OCI-LY7 (cell line): ENCODE results near the gene SEMA3G. TPM values are rescaled to one million over a fixed set of nuclear protein-coding genes. Genes with fewer than 3 reads are reported as not detected.

Experiments used
- BruUV-seq: library from RNA; stranded (reverse); fragments of 400-500 nt; replicated peaks from 2 replicates; lab custom pipeline; 2021; lab: Mats Ljungman, UMichigan
- CTCF ChIA-PET: fragments of 300-600 bp; sonication (Branson Sonifier 250); formaldehyde crosslinking; loops from one replicate; lab custom pipeline; 2022; ENCODE audit warnings: antibody characterized with exemption; ENCODE audit not compliant: unreplicated experiment; lab: Charles Lee
- POLR2A ChIA-PET: fragments of 300-600 bp; sonication (Branson Sonifier 250); formaldehyde crosslinking; loops from one replicate; lab custom pipeline; 2022; ENCODE audit warnings: antibody characterized with exemption; lab: Charles Lee
- DNase-seq: peaks from one replicate; pipeline ENCODE4 v3.0.0-alpha.2; 2015; ENCODE audit warnings: low spot score
- H2AFZ ChIP-seq: fragments of 200-600 bp; sonication (generic), shearing (Covaris generic); 2 replicates; pipeline ENCODE4 v1.6.1; 2014; ENCODE audit warnings: mild to moderate bottlenecking, antibody characterized with exemption, low read length, moderate library complexity
- H3K27ac ChIP-seq: fragments of 200-600 bp; sonication (generic); 2 replicates; pipeline ENCODE4 v1.5.1; 2014; ENCODE audit warnings: mixed run types, low read depth, mild to moderate bottlenecking, moderate library complexity, low read length, inconsistent platforms; ENCODE audit not compliant: poor library complexity, severe bottlenecking
- H3K36me3 ChIP-seq: fragments of 200-600 bp; sonication (generic); 2 replicates; pipeline ENCODE4 v1.6.1; 2014; ENCODE audit warnings: mild to moderate bottlenecking, antibody characterized with exemption, low read length, moderate library complexity, mixed read lengths; ENCODE audit not compliant: insufficient read depth
- H3K4me1 ChIP-seq: fragments of 200-600 bp; sonication (generic); 2 replicates; pipeline ENCODE4 v1.5.1; 2014; ENCODE audit warnings: mild to moderate bottlenecking, low read length; ENCODE audit not compliant: insufficient read depth, poor library complexity, severe bottlenecking
- H3K4me2 ChIP-seq: fragments of 200-600 bp; sonication (generic); 2 replicates; pipeline ENCODE4 v1.6.1; 2014; ENCODE audit warnings: mild to moderate bottlenecking, low read length
- H3K4me3 ChIP-seq: fragments of 200-600 bp; sonication (generic); 2 replicates; pipeline ENCODE4 v1.5.1; 2014; ENCODE audit warnings: mild to moderate bottlenecking, low read depth, low read length; ENCODE audit not compliant: poor library complexity, severe bottlenecking
- H3K79me2 ChIP-seq: fragments of 200-600 bp; sonication (generic); 2 replicates; pipeline ENCODE4 v1.6.1; 2016; ENCODE audit warnings: low read depth, mild to moderate bottlenecking, low read length, moderate library complexity, mixed read lengths; ENCODE audit not compliant: insufficient read depth
- H3K9me2 ChIP-seq: fragments of 200-600 bp; sonication (generic); 2 replicates; pipeline ENCODE4 v1.6.1; 2016; ENCODE audit warnings: mild to moderate bottlenecking, low read length, mixed read lengths; ENCODE audit not compliant: insufficient read depth
- H3K9me3 ChIP-seq: fragments of 200-600 bp; sonication (generic); 2 replicates; pipeline ENCODE4 v1.6.1; 2014; ENCODE audit warnings: mild to moderate bottlenecking, mixed run types, low read length, mixed read lengths
- H4K20me1 ChIP-seq: fragments of 200-600 bp; sonication (generic); 2 replicates; pipeline ENCODE4 v1.6.1; 2014; ENCODE audit warnings: mild to moderate bottlenecking, antibody characterized with exemption, low read length, moderate library complexity, mixed read lengths; ENCODE audit not compliant: insufficient read depth
- EZH2phosphoT487 ChIP-seq: fragments of 200-600 bp; sonication (generic); IDR thresholded peaks from 2 replicates; pipeline ENCODE4 v1.6.1; 2018; ENCODE audit warnings: low read depth, borderline replicate concordance, mild to moderate bottlenecking, mixed run types, antibody characterized with exemption, low read length, moderate library complexity, mixed read lengths
- intact Hi-C: fragments of 100-400 bp; cut with micrococcal nuclease; formaldehyde crosslinking; loops from one replicate; pipeline ENCODE4 v1.10.0; 2022; ENCODE audit not compliant: unreplicated experiment
- total RNA-seq, 2 experiments: library from RNA; depleted of rRNA in 1 of 2; stranded (reverse); fragments of >200 nt in 1 of 2; shearing (Covaris generic) in 1 of 2; gene quantifications; 2 replicates each; pipeline ENCODE4 v1.2.3, GENCODE V29; 2014 to 2022
- TF ChIP-seq, protein P1 (sequence below): fragments of 200-600 bp; sonication (generic); conservative IDR thresholded peaks from 2 replicates; pipeline ENCODE4 v1.5.1; 2014; ENCODE audit warnings: mild to moderate bottlenecking, antibody characterized with exemption, low read length, moderate library complexity, mixed read lengths

SEMA3G gene
- total RNA-seq, 2 experiments from 2014 or later = not detected

DNA sequence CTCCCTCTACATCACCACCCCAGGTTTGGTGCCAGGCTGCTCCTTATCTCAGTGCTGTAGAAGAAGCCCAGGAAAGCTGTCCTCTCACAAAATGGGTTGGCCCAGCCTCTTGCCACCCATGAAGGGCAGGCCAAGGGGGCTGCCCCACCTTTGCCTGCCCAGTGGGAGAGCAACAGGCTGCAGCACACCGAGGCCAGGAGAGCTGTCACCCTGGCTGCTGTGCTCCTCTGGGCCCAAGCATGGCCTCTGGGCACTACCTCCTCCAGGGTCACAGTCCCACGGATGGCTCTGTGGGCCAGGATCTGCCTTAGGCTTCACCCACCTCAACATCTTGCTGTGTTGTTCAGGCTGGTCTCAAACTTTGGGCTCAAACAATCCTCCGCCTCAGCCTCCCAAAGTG, 43.8 kb upstream of the SEMA3G start:
- Histone ChIP-seq H4K20me1 (no peaks in the 10 kb centered on the region), H3K9me2 (no peaks in the 10 kb centered on the region), H3K4me3 (no peak overlapping the region), H3K4me1 (no peaks in the 10 kb centered on the region), H3K9me3 (no peaks in the 10 kb centered on the region), H3K27ac (no peak overlapping the region), H3K36me3 (peaks cover 63% of the 10 kb centered on the region; the same call in 1 of the 2 replicates), H3K79me2 (no peaks in the 10 kb centered on the region), H3K4me2 (no peak overlapping the region), H2AFZ (no peak overlapping the region)
- no TSS peak for BruUV-seq
- no peak for DNase-seq
- ChIA-PET CTCF (no interaction called here), POLR2A (no interaction called here)
- no peak for TF ChIP-seq EZH2phosphoT487
- TF ChIP-seq, protein P1, sequence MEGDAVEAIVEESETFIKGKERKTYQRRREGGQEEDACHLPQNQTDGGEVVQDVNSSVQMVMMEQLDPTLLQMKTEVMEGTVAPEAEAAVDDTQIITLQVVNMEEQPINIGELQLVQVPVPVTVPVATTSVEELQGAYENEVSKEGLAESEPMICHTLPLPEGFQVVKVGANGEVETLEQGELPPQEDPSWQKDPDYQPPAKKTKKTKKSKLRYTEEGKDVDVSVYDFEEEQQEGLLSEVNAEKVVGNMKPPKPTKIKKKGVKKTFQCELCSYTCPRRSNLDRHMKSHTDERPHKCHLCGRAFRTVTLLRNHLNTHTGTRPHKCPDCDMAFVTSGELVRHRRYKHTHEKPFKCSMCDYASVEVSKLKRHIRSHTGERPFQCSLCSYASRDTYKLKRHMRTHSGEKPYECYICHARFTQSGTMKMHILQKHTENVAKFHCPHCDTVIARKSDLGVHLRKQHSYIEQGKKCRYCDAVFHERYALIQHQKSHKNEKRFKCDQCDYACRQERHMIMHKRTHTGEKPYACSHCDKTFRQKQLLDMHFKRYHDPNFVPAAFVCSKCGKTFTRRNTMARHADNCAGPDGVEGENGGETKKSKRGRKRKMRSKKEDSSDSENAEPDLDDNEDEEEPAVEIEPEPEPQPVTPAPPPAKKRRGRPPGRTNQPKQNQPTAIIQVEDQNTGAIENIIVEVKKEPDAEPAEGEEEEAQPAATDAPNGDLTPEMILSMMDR = no peak
- intact Hi-C loops = no loop called here

DNA sequence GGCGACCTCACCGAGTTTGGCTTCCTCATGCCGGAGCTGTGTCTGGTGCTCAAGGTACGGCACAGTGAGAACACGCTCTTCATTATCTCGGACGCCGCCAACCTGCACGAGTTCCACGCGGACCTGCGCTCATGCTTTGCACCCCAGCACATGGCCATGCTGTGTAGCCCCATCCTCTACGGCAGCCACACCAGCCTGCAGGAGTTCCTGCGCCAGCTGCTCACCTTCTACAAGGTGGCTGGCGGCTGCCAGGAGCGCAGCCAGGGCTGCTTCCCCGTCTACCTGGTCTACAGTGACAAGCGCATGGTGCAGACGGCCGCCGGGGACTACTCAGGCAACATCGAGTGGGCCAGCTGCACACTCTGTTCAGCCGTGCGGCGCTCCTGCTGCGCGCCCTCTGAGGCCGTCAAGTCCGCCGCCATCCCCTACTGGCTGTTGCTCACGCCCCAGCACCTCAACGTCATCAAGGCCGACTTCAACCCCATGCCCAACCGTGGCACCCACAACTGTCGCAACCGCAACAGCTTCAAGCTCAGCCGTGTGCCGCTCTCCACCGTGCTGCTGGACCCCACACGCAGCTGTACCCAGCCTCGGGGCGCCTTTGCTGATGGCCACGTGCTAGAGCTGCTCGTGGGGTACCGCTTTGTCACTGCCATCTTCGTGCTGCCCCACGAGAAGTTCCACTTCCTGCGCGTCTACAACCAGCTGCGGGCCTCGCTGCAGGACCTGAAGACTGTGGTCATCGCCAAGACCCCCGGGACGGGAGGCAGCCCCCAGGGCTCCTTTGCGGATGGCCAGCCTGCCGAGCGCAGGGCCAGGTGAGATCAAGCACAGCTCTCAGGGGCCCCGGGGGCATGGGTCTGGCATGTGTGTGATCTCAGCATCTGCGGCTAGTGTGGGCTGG, 43.1 kb upstream of the SEMA3G start:
- ChIA-PET POLR2A (no interaction called here), CTCF (no interaction called here)
- Histone ChIP-seq H3K4me1 (no peaks in the 10 kb centered on the region), H3K36me3 (peaks cover 61% of the 10 kb centered on the region; the same call in 1 of the 2 replicates), H3K79me2 (no peaks in the 10 kb centered on the region), H3K9me3 (no peaks in the 10 kb centered on the region), H4K20me1 (no peaks in the 10 kb centered on the region), H3K4me2 (no peak overlapping the region), H3K27ac (no peak overlapping the region), H2AFZ (no peak overlapping the region), H3K9me2 (no peaks in the 10 kb centered on the region), H3K4me3 (no peak overlapping the region)
- BruUV-seq = no TSS peak
- TF ChIP-seq, protein P1 = no peak
- no peak for TF ChIP-seq EZH2phosphoT487
- DNase-seq = no peak
- intact Hi-C loops = no loop called here
